ENCODE data around the gene RGS5.

Gene RGS5

GRCh38 chr1:163178628-163179027 is 24.1 kb downstream of the RGS5 start:
- WGBS, result 97% methylated on average over 2 of the region's 2 CpGs

GRCh38 chr1:163176797-163177196 is 25.9 kb downstream of the RGS5 start:
- H3K14ac ChIP-seq (ENCODE audit: low read length in 2 of 2), result no peak overlapping the region
- DNase-seq, result no peak
- no peak overlapping the region for H2BK5ac ChIP-seq (ENCODE audit: low read depth, low read length, poor library complexity, severe bottlenecking)
- no peak overlapping the region for H2AFZ ChIP-seq (ENCODE audit: low read depth, low read length)
- no peak overlapping the region for H3K4me2 ChIP-seq (ENCODE audit: low read length, poor library complexity, severe bottlenecking)
- H4K91ac ChIP-seq (ENCODE audit: low read length), result no peak overlapping the region
- H3K9me3 ChIP-seq (ENCODE audit: control insufficient read depth, low read length), result no peaks in the 10 kb centered on the region
- no peaks in the 10 kb centered on the region for H3K36me3 ChIP-seq (ENCODE audit: control insufficient read depth in 1 of 2, insufficient read depth in 2 of 2, low read depth in 1 of 2, low read length in 2 of 2)
- WGBS, result 85% methylated on average over 4 of the region's 4 CpGs
- H3K27ac ChIP-seq (ENCODE audit: low read length, poor library complexity, severe bottlenecking), result no peak overlapping the region
- no peak overlapping the region for H2BK15ac ChIP-seq (ENCODE audit: low read depth, poor library complexity, severe bottlenecking)
- no peak overlapping the region for H3K4me3 ChIP-seq (ENCODE audit: insufficient read depth in 1 of 2, low read depth in 1 of 2, low read length in 2 of 2)
- no peak overlapping the region for H4K8ac ChIP-seq (ENCODE audit: low read length)
- no peak overlapping the region for H3K9ac ChIP-seq (ENCODE audit: low read length)
- no peaks in the 10 kb centered on the region for H3K27me3 ChIP-seq (ENCODE audit: control insufficient read depth in 1 of 2, insufficient read depth in 1 of 2, low read length in 2 of 2)
- H2BK12ac ChIP-seq (ENCODE audit: low read length in 2 of 2), result no peak overlapping the region
- no peak overlapping the region for H3K4ac ChIP-seq (ENCODE audit: low read depth in 1 of 2, low read length in 2 of 2)
- peaks cover 4% of the 10 kb centered on the region for H3K79me1 ChIP-seq (replicated peaks; ENCODE audit: low read length, poor library complexity, severe bottlenecking)
- peaks cover 7% of the 10 kb centered on the region for H3K4me1 ChIP-seq (ENCODE audit: control insufficient read depth, insufficient read depth, low read depth, low read length)
- H3K18ac ChIP-seq (ENCODE audit: low read depth in 1 of 2, low read length in 2 of 2), result no peak overlapping the region
- no peak overlapping the region for H2AK5ac ChIP-seq (ENCODE audit: low read length, severe bottlenecking)
- no peak overlapping the region for H3K23ac ChIP-seq (ENCODE audit: low read length in 2 of 2)
- no peak overlapping the region for H2BK120ac ChIP-seq (ENCODE audit: low read depth, low read length)

More at GRCh38 chr1:163178628-163179027, 24.1 kb downstream of the RGS5 start:
- Histone ChIP-seq H3K9me3 (ENCODE audit: control insufficient read depth, low read length) (no peaks in the 10 kb centered on the region), H3K9ac (ENCODE audit: low read length) (no peak overlapping the region), H2BK12ac (ENCODE audit: low read length in 2 of 2) (no peak overlapping the region), H3K36me3 (ENCODE audit: control insufficient read depth in 1 of 2, insufficient read depth in 2 of 2, low read depth in 1 of 2, low read length in 2 of 2) (no peaks in the 10 kb centered on the region), H4K91ac (ENCODE audit: low read length) (no peak overlapping the region), H3K4me2 (ENCODE audit: low read length, poor library complexity, severe bottlenecking) (no peak overlapping the region), H2BK120ac (ENCODE audit: low read depth, low read length) (no peak overlapping the region), H3K27me3 (ENCODE audit: control insufficient read depth in 1 of 2, insufficient read depth in 1 of 2, low read length in 2 of 2) (no peaks in the 10 kb centered on the region), H3K27ac (ENCODE audit: low read length, poor library complexity, severe bottlenecking) (no peak overlapping the region), H2AK5ac (ENCODE audit: low read length, severe bottlenecking) (no peak overlapping the region), H3K4ac (ENCODE audit: low read depth in 1 of 2, low read length in 2 of 2) (no peak overlapping the region), H3K4me3 (ENCODE audit: insufficient read depth in 1 of 2, low read depth in 1 of 2, low read length in 2 of 2) (no peak overlapping the region), H2BK15ac (ENCODE audit: low read depth, poor library complexity, severe bottlenecking) (no peak overlapping the region), H2BK5ac (ENCODE audit: low read depth, low read length, poor library complexity, severe bottlenecking) (no peak overlapping the region), H2AFZ (ENCODE audit: low read depth, low read length) (no peak overlapping the region), H4K8ac (ENCODE audit: low read length) (no peak overlapping the region), H3K23ac (ENCODE audit: low read length in 2 of 2) (no peak overlapping the region), H3K18ac (ENCODE audit: low read depth in 1 of 2, low read length in 2 of 2) (no peak overlapping the region), H3K14ac (ENCODE audit: low read length in 2 of 2) (no peak overlapping the region), H3K79me1 (replicated peaks; ENCODE audit: low read length, poor library complexity, severe bottlenecking) (peaks cover 6% of the 10 kb centered on the region), H3K4me1 (ENCODE audit: control insufficient read depth, insufficient read depth, low read depth, low read length) (peaks cover 5% of the 10 kb centered on the region)
- DNase-seq, result peak; percentile 55

GRCh38 chr1:163174524-163175437 is 27.9 kb downstream of the RGS5 start:
- peak overlapping the region in 1 of 2 experiments; percentile 1 for H3K18ac ChIP-seq (ENCODE audit: low read depth in 1 of 2, low read length in 2 of 2)
- no peak overlapping the region for H3K4ac ChIP-seq (ENCODE audit: low read depth in 1 of 2, low read length in 2 of 2)
- H3K9ac ChIP-seq (ENCODE audit: low read length), result peak overlapping the region; percentile 87
- H2BK120ac ChIP-seq (ENCODE audit: low read depth, low read length), result peak overlapping the region; percentile 39
- no peak overlapping the region for H3K4me2 ChIP-seq (ENCODE audit: low read length, poor library complexity, severe bottlenecking)
- peak overlapping the region in 1 of 2 experiments; percentile 42 for H3K4me3 ChIP-seq (ENCODE audit: insufficient read depth in 1 of 2, low read depth in 1 of 2, low read length in 2 of 2)
- peak overlapping the region; percentile 12 to 38 for H2BK12ac ChIP-seq (ENCODE audit: low read length in 2 of 2)
- H4K8ac ChIP-seq (ENCODE audit: low read length), result peak overlapping the region; percentile 1
- peaks cover 10% of the 10 kb centered on the region for H3K4me1 ChIP-seq (ENCODE audit: control insufficient read depth, insufficient read depth, low read depth, low read length)
- H3K27me3 ChIP-seq (ENCODE audit: control insufficient read depth in 1 of 2, insufficient read depth in 1 of 2, low read length in 2 of 2), result no peaks in the 10 kb centered on the region
- H3K9me3 ChIP-seq (ENCODE audit: control insufficient read depth, low read length), result no peaks in the 10 kb centered on the region
- H2AFZ ChIP-seq (ENCODE audit: low read depth, low read length), result no peak overlapping the region
- H2AK5ac ChIP-seq (ENCODE audit: low read length, severe bottlenecking), result no peak overlapping the region
- H3K79me1 ChIP-seq (replicated peaks; ENCODE audit: low read length, poor library complexity, severe bottlenecking), result peaks cover 4% of the 10 kb centered on the region
- no peak overlapping the region for H3K23ac ChIP-seq (ENCODE audit: low read length in 2 of 2)
- H4K91ac ChIP-seq (ENCODE audit: low read length), result no peak overlapping the region
- H2BK5ac ChIP-seq (ENCODE audit: low read depth, low read length, poor library complexity, severe bottlenecking), result no peak overlapping the region
- H3K14ac ChIP-seq (ENCODE audit: low read length in 2 of 2), result no peak overlapping the region
- peak; percentile 63 for DNase-seq
- WGBS, result 55% methylated on average over 17 of the region's 18 CpGs
- H3K27ac ChIP-seq (ENCODE audit: low read length, poor library complexity, severe bottlenecking), result peak overlapping the region; percentile 29
- no peak overlapping the region for H2BK15ac ChIP-seq (ENCODE audit: low read depth, poor library complexity, severe bottlenecking)
- H3K36me3 ChIP-seq (ENCODE audit: control insufficient read depth in 1 of 2, insufficient read depth in 2 of 2, low read depth in 1 of 2, low read length in 2 of 2), result no peaks in the 10 kb centered on the region

GRCh38 chr1:163173121-163173520 is 29.6 kb downstream of the RGS5 start:
- no peaks in the 10 kb centered on the region for H3K36me3 ChIP-seq (ENCODE audit: control insufficient read depth in 1 of 2, insufficient read depth in 2 of 2, low read depth in 1 of 2, low read length in 2 of 2)
- peak overlapping the region; percentile 24 for H2BK5ac ChIP-seq (ENCODE audit: low read depth, low read length, poor library complexity, severe bottlenecking)
- peak overlapping the region; percentile 37 for H4K8ac ChIP-seq (ENCODE audit: low read length)
- H3K9me3 ChIP-seq (ENCODE audit: control insufficient read depth, low read length), result no peaks in the 10 kb centered on the region
- no peak overlapping the region for H2BK120ac ChIP-seq (ENCODE audit: low read depth, low read length)
- no peak overlapping the region for H3K4me3 ChIP-seq (ENCODE audit: insufficient read depth in 1 of 2, low read depth in 1 of 2, low read length in 2 of 2)
- WGBS, result 7% methylated on average over 2 of the region's 4 CpGs
- H3K14ac ChIP-seq (ENCODE audit: low read length in 2 of 2), result no peak overlapping the region
- H3K9ac ChIP-seq (ENCODE audit: low read length), result peak overlapping the region; percentile 80
- H3K4ac ChIP-seq (ENCODE audit: low read depth in 1 of 2, low read length in 2 of 2), result no peak overlapping the region
- peak overlapping the region in 1 of 2 experiments; percentile 43 for H3K18ac ChIP-seq (ENCODE audit: low read depth in 1 of 2, low read length in 2 of 2)
- H3K79me1 ChIP-seq (replicated peaks; ENCODE audit: low read length, poor library complexity, severe bottlenecking), result peaks cover 4% of the 10 kb centered on the region
- no peak overlapping the region for H3K23ac ChIP-seq (ENCODE audit: low read length in 2 of 2)
- no peak for DNase-seq
- peak overlapping the region; percentile 47 for H3K4me2 ChIP-seq (ENCODE audit: low read length, poor library complexity, severe bottlenecking)
- H2BK15ac ChIP-seq (ENCODE audit: low read depth, poor library complexity, severe bottlenecking), result no peak overlapping the region
- H2BK12ac ChIP-seq (ENCODE audit: low read length in 2 of 2), result no peak overlapping the region
- H3K27ac ChIP-seq (ENCODE audit: low read length, poor library complexity, severe bottlenecking), result peak overlapping the region; percentile 83
- no peak overlapping the region for H2AK5ac ChIP-seq (ENCODE audit: low read length, severe bottlenecking)
- peaks cover 10% of the 10 kb centered on the region for H3K4me1 ChIP-seq (ENCODE audit: control insufficient read depth, insufficient read depth, low read depth, low read length)
- H2AFZ ChIP-seq (ENCODE audit: low read depth, low read length), result no peak overlapping the region
- H4K91ac ChIP-seq (ENCODE audit: low read length), result peak overlapping the region; percentile 50
- H3K27me3 ChIP-seq (ENCODE audit: control insufficient read depth in 1 of 2, insufficient read depth in 1 of 2, low read length in 2 of 2), result no peaks in the 10 kb centered on the region

Measured in mesenchymal stem cell (in vitro differentiated cells and primary cell).